RWPE1 (cell line): ENCODE results near the gene PRRT1.
"Not testable (repeated sequence)": the region's sequence is repeated elsewhere in the genome, so short reads cannot be mapped to it uniquely, and the experiment has no call there.

Experiments
- CTCF ChIA-PET: fragments of 350-600 bp; sonication (Branson Sonifier 250); formaldehyde crosslinking; extraction: SDS; loops from one replicate; lab custom pipeline; 2021; lab: Yijun Ruan, JAX
- POLR2A ChIA-PET: fragments of 400-600 bp; formaldehyde crosslinking; extraction: SDS; loops from one replicate; lab custom pipeline; 2020; ENCODE audit warnings: antibody characterized with exemption; ENCODE audit not compliant: low non-redundant PET; lab: Yijun Ruan, JAX
- DNase-seq: peaks from one replicate; pipeline ENCODE4 v3.0.0; 2012; ENCODE audit warnings: low spot score
- H3K27ac ChIP-seq: fragments of 450-650 bp; 2 replicates; pipeline ENCODE4 v1.5.1; 2017
- TF ChIP-seq, protein P1 (sequence below): fragments of 450-650 bp; conservative IDR thresholded peaks from 2 replicates; pipeline ENCODE4 v1.5.1; 2017; ENCODE audit warnings: low read depth, mild to moderate bottlenecking

PRRT1 gene

DNA sequence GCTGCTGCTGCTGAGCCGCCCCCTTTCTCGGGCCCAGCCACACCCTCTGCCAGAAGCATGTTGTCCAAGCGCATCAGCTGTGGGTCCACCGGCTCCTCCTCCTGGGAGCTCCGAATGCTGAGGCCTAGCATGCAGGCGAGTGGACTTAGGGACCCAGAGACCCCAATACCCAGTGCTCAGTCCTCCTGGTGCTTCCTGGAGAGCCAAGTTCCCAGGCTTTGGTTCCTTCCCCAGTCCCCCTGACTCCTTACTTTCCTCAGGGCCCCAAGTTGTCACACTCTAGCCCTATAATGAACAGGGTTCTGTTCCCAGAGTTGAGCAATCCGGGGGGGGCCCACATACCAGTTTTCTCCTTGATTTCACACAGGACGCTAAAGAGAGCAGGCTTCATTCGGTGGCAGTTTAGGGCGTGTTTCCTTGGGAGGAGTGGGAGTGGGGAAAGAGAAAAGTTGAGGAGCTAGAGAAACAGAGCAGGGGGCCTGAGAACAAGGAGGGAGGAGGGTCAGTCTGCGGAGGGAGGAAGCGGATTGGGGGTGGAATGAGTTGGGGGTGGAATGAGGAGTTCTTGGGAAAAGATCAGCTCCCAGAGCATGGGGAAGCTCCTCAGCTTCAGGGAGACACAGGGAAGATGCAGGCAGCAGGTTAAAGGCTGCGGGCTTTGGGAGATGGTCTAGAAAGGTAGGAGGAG lies 36.8 kb upstream of the PRRT1 start:
- TF ChIP-seq, protein P1, sequence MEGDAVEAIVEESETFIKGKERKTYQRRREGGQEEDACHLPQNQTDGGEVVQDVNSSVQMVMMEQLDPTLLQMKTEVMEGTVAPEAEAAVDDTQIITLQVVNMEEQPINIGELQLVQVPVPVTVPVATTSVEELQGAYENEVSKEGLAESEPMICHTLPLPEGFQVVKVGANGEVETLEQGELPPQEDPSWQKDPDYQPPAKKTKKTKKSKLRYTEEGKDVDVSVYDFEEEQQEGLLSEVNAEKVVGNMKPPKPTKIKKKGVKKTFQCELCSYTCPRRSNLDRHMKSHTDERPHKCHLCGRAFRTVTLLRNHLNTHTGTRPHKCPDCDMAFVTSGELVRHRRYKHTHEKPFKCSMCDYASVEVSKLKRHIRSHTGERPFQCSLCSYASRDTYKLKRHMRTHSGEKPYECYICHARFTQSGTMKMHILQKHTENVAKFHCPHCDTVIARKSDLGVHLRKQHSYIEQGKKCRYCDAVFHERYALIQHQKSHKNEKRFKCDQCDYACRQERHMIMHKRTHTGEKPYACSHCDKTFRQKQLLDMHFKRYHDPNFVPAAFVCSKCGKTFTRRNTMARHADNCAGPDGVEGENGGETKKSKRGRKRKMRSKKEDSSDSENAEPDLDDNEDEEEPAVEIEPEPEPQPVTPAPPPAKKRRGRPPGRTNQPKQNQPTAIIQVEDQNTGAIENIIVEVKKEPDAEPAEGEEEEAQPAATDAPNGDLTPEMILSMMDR, result no peak
- CTCF ChIA-PET, result interaction anchor here (0.7 kb wide), 1 partner anchor 1284 kb away, joined by 4 read pairs; no protein-coding TSS in a partner anchor
- no peak for DNase-seq
- H3K27ac ChIP-seq, result peak overlapping the region; percentile 88
- POLR2A ChIA-PET, result no interaction called here

DNA sequence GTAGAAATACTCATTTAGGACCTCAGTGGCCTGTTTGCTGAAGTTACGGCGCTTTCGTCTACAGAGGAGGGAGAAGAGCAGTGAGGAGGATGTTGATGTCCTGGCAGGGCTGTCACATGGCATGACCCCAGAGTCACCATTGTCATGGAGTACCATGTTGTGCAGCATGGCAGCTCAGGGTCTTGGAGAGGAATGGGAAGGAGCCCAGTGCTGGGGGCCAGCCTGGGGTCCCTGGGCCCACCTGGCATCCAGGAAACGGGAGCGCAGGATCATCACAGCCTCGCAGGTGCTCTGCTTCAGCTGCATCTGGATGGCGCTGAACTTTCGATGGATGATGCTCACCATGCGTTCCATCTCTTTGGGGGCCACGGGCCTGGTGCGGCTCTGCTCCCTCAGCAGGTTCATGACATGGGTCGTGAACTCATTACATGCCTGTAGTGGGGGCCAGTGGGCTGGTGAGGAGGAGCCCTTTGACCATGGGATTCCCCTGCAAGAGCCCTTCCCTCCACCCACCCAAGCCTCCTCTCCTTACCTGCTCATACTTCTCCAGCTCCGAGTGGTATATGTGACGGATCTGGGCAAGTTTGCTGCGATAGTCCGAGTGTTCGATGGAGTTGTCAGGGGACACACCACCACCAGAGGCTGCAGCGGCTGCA lies 36.1 kb upstream of the PRRT1 start:
- DNase-seq, POLR2A ChIA-PET, CTCF ChIA-PET: not testable (repeated sequence)
- peak overlapping the region; percentile 88 for H3K27ac ChIP-seq

DNA sequence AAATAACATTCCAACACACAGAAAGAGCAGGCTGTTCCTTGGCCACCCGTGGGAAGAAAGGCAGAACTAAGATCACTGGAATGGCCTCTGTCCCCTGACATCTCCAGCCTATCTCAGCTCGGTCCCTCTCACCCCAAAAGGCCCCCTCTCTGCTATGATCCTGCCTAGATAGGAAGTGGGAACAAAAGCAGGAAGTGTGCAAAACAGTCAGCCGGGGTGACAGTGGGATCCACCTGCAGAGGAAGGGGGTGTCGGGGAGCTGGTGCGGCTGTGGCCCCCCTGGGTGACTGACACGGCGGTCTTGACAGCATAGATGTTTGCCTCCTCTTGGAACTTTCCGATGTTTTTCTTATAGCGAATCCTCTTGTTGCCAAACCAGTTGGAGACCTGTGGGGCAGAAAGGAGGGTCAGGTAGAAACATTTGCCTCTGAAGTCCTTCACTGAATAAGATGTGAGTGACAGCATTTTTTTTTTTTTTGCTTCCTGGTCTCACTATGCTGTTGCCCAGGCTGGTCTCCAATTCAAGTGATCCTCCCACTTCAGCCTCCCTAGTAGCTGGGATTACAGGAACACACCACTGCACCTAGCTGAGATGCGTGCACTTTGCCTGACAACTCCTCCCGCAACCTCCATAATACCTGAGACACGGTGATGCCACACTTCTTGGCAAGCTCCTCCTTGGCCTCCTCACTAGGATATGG lies 35.4 kb upstream of the PRRT1 start:
- no peak for DNase-seq
- ChIA-PET POLR2A (no interaction called here), CTCF (interaction anchor here (0.6 kb wide), 1 partner anchor 65 kb away, joined by 4 read pairs; no protein-coding TSS in a partner anchor)
- H3K27ac ChIP-seq, result peak overlapping the region; percentile 88
- TF ChIP-seq, protein P1, result no peak

DNA sequence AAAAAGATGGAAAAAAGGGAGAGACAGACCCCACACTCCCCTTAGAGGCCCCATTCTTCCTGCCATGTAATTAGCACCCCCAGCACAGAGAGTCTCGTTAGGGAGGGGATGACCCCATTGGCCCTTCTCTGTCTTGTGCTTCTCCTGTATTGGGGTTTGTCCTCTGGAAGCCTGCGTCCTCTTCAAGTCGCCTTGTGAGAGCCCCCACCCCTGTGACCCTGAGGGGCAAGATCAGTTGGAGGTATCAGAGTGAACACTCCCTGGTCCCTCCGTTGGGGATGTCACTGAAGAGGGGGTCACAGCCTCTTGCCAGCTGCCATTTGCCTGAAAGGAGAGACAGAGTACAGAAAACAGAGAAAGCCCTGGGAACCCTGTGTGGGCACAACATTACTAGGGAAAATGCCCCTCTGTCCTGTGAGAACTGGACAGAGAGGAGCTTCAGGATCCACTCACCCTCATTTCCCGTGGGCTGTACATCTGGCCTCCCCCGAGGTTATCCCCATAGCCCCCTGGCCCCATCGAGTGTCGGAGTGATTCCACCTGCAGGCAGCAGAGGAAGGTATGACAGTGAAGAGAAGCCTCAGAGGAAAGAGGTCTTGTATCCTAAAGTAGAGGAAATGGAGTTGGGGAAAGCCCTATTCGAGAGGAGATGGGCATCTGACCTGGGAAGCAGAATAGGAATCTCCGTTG lies 34.6 kb upstream of the PRRT1 start:
- POLR2A ChIA-PET, CTCF ChIA-PET, DNase-seq: not testable (repeated sequence)
- peak overlapping the region; percentile 88 for H3K27ac ChIP-seq

DNA sequence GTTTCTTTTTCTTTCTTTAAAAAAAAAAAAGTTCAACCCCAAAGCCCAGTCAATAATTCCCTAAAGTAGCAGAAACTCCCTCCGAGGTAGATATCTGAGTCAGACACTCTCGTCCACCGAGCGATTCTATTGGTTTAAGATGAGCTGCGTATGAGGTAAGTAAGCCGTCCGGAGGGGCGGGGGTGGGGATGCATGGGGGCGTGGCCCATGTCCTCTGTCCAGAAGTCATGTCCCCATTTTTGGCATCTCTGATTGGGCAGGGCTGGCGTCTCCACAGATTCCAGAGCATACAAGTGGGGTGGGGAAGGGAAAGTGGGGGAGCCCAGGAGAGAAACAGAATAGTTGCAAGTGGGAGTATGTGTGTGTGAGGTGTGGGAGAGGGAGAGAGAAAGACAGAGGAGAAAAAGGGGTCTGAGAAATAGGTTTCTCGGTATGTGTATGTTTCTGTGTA lies 34.0 kb upstream of the PRRT1 start:
- H3K27ac ChIP-seq, result peak overlapping the region; percentile 88
- DNase-seq, result peak; percentile 78
- CTCF ChIA-PET, POLR2A ChIA-PET: not testable (repeated sequence)

DNA sequence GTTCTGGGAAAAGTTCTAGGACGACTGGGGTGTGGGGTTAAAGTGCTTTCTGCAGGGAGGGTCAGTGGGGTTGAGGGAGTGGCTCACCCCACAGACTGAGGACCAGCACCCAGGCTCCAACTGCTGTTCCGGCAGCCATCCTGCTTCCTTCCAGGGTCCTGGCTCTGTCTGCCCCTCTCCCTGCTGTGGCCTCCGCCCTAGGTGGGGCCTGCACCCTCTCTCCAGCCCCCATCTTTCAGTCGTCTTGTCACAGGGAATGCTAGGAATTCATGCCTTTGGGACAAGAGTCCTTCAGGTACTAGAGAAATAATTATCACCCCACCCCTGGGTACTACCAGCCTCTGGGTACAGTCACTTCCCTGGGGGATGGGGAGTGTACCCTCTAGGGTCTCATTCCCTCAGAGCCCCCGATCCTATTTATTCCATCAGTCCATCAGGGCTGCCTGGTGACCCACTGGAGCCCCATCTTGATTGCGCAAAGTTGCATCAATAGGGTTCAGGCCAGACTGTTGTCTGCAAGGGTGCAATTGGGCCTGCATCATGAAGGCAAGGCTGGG lies 32.4 kb upstream of the PRRT1 start, which contains the start of gene AGER:
Gene AGER, minus strand, starts transcription at position 170 of the 557 bp plus-strand sequence. Its CDS starts 31 bp downstream, at position 139.
- TF ChIP-seq, protein P1, result no peak
- ChIA-PET POLR2A (no interaction called here), CTCF (no interaction called here)
- H3K27ac ChIP-seq, result peak within 1 kb of the TSS; percentile 71
- DNase-seq, result no peak

DNA sequence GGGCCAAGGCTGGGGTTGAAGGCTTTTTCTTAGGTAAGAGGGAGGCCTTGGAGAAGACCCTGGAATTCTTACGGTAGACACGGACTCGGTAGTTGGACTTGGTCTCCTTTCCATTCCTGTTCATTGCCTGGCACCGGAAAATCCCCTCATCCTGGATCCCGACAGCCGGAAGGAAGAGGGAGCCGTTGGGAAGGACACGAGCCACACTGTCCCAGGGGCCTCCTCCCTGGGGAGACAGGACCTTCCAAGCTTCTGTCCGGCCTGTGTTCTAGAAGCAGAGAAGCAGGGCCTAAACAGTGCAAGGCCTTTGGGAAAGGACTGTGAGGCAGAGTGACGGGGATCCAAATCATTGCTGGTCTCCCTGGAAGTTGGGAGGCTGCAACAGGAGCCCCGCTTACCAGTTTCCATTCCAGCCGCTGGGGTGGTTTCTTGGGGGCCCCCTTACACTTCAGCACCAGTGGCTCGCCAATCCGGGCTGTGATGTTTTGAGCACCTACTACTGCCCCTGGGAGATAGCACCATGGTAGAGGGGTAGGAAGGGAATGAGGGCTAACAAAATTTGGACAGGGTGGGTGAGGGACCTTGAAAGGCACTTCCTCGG lies 31.8 kb upstream of the PRRT1 start:
- DNase-seq, result no peak
- TF ChIP-seq, protein P1, result no peak
- peak overlapping the region; percentile 71 for H3K27ac ChIP-seq
- ChIA-PET CTCF (interaction anchor here (0.7 kb wide), 1 partner anchor 217 kb away, joined by 5 read pairs; no protein-coding TSS in a partner anchor), POLR2A (no interaction called here)
